ENCODE measurements around the gene CDHR2. TPM values are rescaled to one million over a fixed set of nuclear protein-coding genes. Genes with fewer than 3 reads are reported as not detected.

The CDHR2 gene
- total and polyA plus RNA-seq, 2 donors from 2014 or later = 4.2 to 8.0 TPM

DNA sequence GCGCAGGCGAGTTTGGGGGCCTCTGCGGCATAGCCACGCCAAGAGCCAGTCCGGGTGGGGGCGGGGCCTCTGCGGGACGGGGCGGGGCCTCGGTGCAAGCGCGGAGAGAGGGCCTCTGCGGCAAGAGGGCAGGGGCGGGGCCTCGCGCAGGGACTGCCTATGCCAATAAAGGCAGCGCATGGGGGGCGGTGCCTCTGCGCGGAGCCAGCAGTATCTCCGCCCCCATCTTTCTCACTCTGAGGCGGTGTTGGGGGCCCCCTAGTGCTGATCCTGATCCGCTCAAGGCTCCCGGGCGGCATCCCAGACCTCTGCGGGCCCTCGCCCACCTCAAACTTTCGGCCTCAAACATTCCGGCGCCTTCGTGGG, 70.0 kb downstream of the CDHR2 start:
- Histone ChIP-seq H3K27ac (ENCODE audit: low read depth in 2 of 2, low read length in 2 of 2) (no peak overlapping the region), H3K9ac (ENCODE audit: low read length in 3 of 3) (no peak overlapping the region), H3K36me3 (ENCODE audit: control insufficient read depth in 2 of 3, insufficient read depth in 3 of 3, low read length in 3 of 3) (no peaks in the 10 kb centered on the region), H3K4me1 (ENCODE audit: control insufficient read depth in 2 of 3, insufficient read depth in 2 of 3, low read depth in 1 of 3, low read length in 3 of 3) (no peaks in the 10 kb centered on the region), H3K9me3 (ENCODE audit: control insufficient read depth in 2 of 3, insufficient read depth in 1 of 3, low read length in 3 of 3) (no peaks in the 10 kb centered on the region), H3K27me3 (ENCODE audit: control insufficient read depth, insufficient read depth, low read length) (peaks cover 17% of the 10 kb centered on the region), H3K4me3 (ENCODE audit: low read length in 3 of 3) (no peak overlapping the region)
- TF ChIP-seq, protein P1, sequence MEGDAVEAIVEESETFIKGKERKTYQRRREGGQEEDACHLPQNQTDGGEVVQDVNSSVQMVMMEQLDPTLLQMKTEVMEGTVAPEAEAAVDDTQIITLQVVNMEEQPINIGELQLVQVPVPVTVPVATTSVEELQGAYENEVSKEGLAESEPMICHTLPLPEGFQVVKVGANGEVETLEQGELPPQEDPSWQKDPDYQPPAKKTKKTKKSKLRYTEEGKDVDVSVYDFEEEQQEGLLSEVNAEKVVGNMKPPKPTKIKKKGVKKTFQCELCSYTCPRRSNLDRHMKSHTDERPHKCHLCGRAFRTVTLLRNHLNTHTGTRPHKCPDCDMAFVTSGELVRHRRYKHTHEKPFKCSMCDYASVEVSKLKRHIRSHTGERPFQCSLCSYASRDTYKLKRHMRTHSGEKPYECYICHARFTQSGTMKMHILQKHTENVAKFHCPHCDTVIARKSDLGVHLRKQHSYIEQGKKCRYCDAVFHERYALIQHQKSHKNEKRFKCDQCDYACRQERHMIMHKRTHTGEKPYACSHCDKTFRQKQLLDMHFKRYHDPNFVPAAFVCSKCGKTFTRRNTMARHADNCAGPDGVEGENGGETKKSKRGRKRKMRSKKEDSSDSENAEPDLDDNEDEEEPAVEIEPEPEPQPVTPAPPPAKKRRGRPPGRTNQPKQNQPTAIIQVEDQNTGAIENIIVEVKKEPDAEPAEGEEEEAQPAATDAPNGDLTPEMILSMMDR (IDR thresholded peaks at IDR 0.05; ENCODE audit: borderline replicate concordance, extremely low read depth, insufficient read depth) = no peak
- intact Hi-C loops (cut with DNase I) = no loop called here
- peak; percentile 83 to 94 (median 91) for DNase-seq
- no peak for FAIRE-seq

DNA sequence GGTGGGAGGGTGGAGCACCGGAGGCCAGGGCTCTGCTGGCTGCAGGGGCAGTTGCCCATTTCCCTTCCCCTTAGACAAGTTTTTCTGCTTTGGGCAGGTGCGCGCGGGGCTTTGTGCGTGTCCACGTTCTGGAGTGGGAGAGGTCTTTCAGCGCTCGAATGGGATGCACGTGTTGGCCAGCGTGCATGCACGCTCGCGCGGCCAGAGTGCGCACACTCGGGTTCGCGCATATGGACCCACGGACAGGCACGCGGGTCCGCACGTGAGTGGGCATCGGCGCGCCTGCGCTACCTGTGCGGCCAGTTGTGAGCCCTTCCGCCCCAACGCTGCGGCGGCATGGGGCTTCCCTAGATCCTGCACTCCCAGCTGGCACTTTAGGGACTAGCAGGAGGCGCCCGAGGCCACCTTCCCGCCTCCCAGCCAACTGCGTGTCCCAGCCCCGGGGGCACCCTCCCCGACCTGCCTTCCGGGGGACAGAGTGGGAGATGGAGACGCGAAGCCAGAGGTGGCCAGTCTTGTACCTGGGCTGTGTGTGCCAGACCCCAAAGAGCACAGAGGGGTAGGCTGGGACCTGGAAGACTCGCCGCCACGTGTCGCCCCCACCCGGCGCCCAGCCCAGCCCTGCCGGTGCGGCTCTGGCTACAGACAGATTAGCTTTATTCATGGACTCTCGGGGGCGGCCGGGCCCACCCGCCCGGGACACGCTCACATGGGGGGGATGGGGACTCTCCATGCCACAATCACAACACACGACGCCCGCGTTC, 70.6 kb downstream of the CDHR2 start:
- H3K27me3 ChIP-seq (ENCODE audit: control insufficient read depth, insufficient read depth, low read length) = peaks cover 17% of the 10 kb centered on the region
- no peaks in the 10 kb centered on the region for H3K36me3 ChIP-seq (ENCODE audit: control insufficient read depth in 2 of 3, insufficient read depth in 3 of 3, low read length in 3 of 3)
- TF ChIP-seq, protein P1 (IDR thresholded peaks at IDR 0.05; ENCODE audit: borderline replicate concordance, extremely low read depth, insufficient read depth) = no peak
- no peak overlapping the region for H3K4me3 ChIP-seq (ENCODE audit: low read length in 3 of 3)
- no peaks in the 10 kb centered on the region for H3K4me1 ChIP-seq (ENCODE audit: control insufficient read depth in 2 of 3, insufficient read depth in 2 of 3, low read depth in 1 of 3, low read length in 3 of 3)
- no peak for FAIRE-seq
- intact Hi-C loops (cut with DNase I) = no loop called here
- DNase-seq = peak in 1 of 5 donors; percentile 59
- no peak overlapping the region for H3K9ac ChIP-seq (ENCODE audit: low read length in 3 of 3)
- no peaks in the 10 kb centered on the region for H3K9me3 ChIP-seq (ENCODE audit: control insufficient read depth in 2 of 3, insufficient read depth in 1 of 3, low read length in 3 of 3)
- no peak overlapping the region for H3K27ac ChIP-seq (ENCODE audit: low read depth in 2 of 2, low read length in 2 of 2)

DNA sequence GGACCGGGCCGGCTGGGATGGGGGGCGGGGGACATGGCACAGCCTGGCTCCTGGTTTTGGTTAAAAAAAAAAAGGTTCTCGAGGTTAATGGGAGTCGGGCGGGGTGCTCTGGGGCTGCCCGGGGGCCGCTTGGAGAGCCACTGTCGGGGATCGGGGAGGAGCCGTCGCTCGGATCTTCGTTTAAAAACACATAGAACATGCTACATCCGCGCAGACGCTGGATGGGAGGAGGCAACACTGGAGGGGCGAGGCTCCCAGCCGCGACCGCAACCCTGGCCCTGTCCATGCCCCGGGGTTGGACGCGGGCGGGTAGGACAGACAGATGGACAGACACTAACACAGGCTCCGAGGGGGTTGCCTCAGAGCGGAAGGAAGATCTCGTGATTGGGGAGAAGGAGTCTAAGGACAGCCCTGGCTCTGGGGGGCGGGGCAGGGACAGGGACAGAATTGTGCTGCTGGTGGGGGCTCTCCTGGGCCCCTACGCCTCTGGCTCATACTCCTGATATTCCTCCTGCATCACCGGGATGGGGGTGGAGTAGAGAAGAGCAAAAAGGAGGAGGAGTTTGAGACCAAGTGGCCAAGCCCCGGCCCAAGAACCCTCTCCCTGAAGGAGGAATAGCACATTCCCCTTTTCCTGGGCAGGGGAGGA, 71.3 kb downstream of the CDHR2 start:
- Histone ChIP-seq H3K4me1 (ENCODE audit: control insufficient read depth in 2 of 3, insufficient read depth in 2 of 3, low read depth in 1 of 3, low read length in 3 of 3) (no peaks in the 10 kb centered on the region), H3K36me3 (ENCODE audit: control insufficient read depth in 2 of 3, insufficient read depth in 3 of 3, low read length in 3 of 3) (no peaks in the 10 kb centered on the region), H3K4me3 (ENCODE audit: low read length in 3 of 3) (no peak overlapping the region), H3K27me3 (ENCODE audit: control insufficient read depth, insufficient read depth, low read length) (peaks cover 20% of the 10 kb centered on the region), H3K9me3 (ENCODE audit: control insufficient read depth in 2 of 3, insufficient read depth in 1 of 3, low read length in 3 of 3) (no peaks in the 10 kb centered on the region), H3K27ac (ENCODE audit: low read depth in 2 of 2, low read length in 2 of 2) (no peak overlapping the region), H3K9ac (ENCODE audit: low read length in 3 of 3) (no peak overlapping the region)
- TF ChIP-seq, protein P1 (IDR thresholded peaks at IDR 0.05; ENCODE audit: borderline replicate concordance, extremely low read depth, insufficient read depth) = no peak
- DNase-seq (peak in 1 of 5 donors; percentile 68), FAIRE-seq (no peak)
- intact Hi-C loops (cut with DNase I) = no loop called here
